Neural progenitor cell (in vitro differentiated cells): ENCODE measurements around the gene LHCGR. TPM values are rescaled to one million over a fixed set of nuclear protein-coding genes. Genes with fewer than 3 reads are reported as not detected.
A peak's percentile ranks its signal among the peaks of the same experiment; 100 is the strongest.
"Not testable (repeated sequence)": the region's sequence is repeated elsewhere in the genome, so short reads cannot be mapped to it uniquely, and the experiment has no call there.

Experiments
- DNase-seq: peaks from one replicate; pipeline ENCODE4 v3.0.0-alpha.2; 2016; ENCODE audit warnings: low spot score
- H2AFZ ChIP-seq: fragments of 200-600 bp; sonication (generic); replicated peaks from 2 replicates; pipeline ENCODE4 v1.6.1; 2016; ENCODE audit warnings: antibody characterized with exemption
- H3F3A ChIP-seq: fragments of 200-600 bp; sonication (generic); 2 replicates; pipeline ENCODE4 v1.6.1; 2016; ENCODE audit warnings: antibody characterized with exemption, low read depth
- H3K27ac ChIP-seq: fragments of 200-600 bp; sonication (generic); 2 replicates; pipeline ENCODE4 v1.5.1; 2016; ENCODE audit warnings: mild to moderate bottlenecking
- H3K27me3 ChIP-seq: fragments of 200-600 bp; sonication (generic); 2 replicates; pipeline ENCODE4 v1.6.1; 2016; ENCODE audit warnings: mild to moderate bottlenecking, moderate library complexity
- H3K36me3 ChIP-seq: fragments of 200-600 bp; sonication (generic); 2 replicates; pipeline ENCODE4 v1.5.1; 2016
- H3K4me1 ChIP-seq: fragments of 200-600 bp; sonication (generic); 2 replicates; pipeline ENCODE4 v1.6.1; 2016; ENCODE audit warnings: mixed run types
- H3K4me2 ChIP-seq: fragments of 200-600 bp; sonication (generic); 2 replicates; pipeline ENCODE4 v1.6.1; 2016
- H3K4me3 ChIP-seq: fragments of 200-600 bp; sonication (generic); 2 replicates; pipeline ENCODE4 v1.5.1; 2016
- H3K79me2 ChIP-seq: fragments of 200-600 bp; sonication (generic); 2 replicates; pipeline ENCODE4 v1.6.1; 2016; ENCODE audit warnings: low read depth
- H3K9ac ChIP-seq: fragments of 200-600 bp; sonication (generic); 2 replicates; pipeline ENCODE4 v1.6.1; 2016
- H3K9me3 ChIP-seq: fragments of 200-600 bp; sonication (generic); 2 replicates; pipeline ENCODE4 v1.5.1; 2016; ENCODE audit warnings: low read depth
- H4K20me1 ChIP-seq: fragments of 200-600 bp; sonication (generic); 2 replicates; pipeline ENCODE4 v1.6.1; 2016; ENCODE audit warnings: low read depth
- H3K27ac Mint-ChIP-seq: 3 replicates; pipeline ENCODE4 v1.8.0; 2021; ENCODE audit warnings: mixed read lengths
- H3K27me3 Mint-ChIP-seq: 2 replicates; pipeline ENCODE4 v1.8.0; 2022; ENCODE audit warnings: low read depth, mild to moderate bottlenecking, inconsistent platforms, moderate library complexity, mixed read lengths; ENCODE audit not compliant: insufficient read depth
- H3K36me3 Mint-ChIP-seq: 3 replicates; pipeline ENCODE4 v1.8.0; 2021; ENCODE audit warnings: mixed read lengths
- H3K4me1 Mint-ChIP-seq: 3 replicates; pipeline ENCODE4 v1.8.0; 2021; ENCODE audit warnings: mixed read lengths
- H3K4me3 Mint-ChIP-seq: 3 replicates; pipeline ENCODE4 v1.8.0; 2021; ENCODE audit warnings: mild to moderate bottlenecking, moderate library complexity, mixed read lengths
- H3K9me3 Mint-ChIP-seq: 3 replicates; pipeline ENCODE4 v1.8.0; 2020; ENCODE audit warnings: mixed read lengths
- CTCF ChIP-seq: fragments of 200-600 bp; sonication (generic); IDR thresholded peaks from 2 replicates; pipeline ENCODE4 v1.5.1; 2017; ENCODE audit warnings: antibody characterized with exemption, mild to moderate bottlenecking
- EZH2 ChIP-seq: fragments of 200-600 bp; sonication (generic); IDR thresholded peaks from 2 replicates; pipeline ENCODE4 v1.6.1; 2017; ENCODE audit warnings: antibody characterized with exemption, mild to moderate bottlenecking, moderate library complexity
- EZH2phosphoT487 ChIP-seq: fragments of 200-600 bp; sonication (generic); IDR thresholded peaks from 2 replicates; pipeline ENCODE4 v1.6.1; 2017; ENCODE audit warnings: antibody characterized with exemption
- total RNA-seq: library from RNA; depleted of rRNA; stranded (reverse); fragments of >200 nt; gene quantifications from 2 replicates; pipeline ENCODE4 v1.2.3, GENCODE V29; 2015; ENCODE audit warnings: low replicate concordance

The LHCGR gene
- total RNA-seq, 1 donor from 2014 or later, result not detected

DNA sequence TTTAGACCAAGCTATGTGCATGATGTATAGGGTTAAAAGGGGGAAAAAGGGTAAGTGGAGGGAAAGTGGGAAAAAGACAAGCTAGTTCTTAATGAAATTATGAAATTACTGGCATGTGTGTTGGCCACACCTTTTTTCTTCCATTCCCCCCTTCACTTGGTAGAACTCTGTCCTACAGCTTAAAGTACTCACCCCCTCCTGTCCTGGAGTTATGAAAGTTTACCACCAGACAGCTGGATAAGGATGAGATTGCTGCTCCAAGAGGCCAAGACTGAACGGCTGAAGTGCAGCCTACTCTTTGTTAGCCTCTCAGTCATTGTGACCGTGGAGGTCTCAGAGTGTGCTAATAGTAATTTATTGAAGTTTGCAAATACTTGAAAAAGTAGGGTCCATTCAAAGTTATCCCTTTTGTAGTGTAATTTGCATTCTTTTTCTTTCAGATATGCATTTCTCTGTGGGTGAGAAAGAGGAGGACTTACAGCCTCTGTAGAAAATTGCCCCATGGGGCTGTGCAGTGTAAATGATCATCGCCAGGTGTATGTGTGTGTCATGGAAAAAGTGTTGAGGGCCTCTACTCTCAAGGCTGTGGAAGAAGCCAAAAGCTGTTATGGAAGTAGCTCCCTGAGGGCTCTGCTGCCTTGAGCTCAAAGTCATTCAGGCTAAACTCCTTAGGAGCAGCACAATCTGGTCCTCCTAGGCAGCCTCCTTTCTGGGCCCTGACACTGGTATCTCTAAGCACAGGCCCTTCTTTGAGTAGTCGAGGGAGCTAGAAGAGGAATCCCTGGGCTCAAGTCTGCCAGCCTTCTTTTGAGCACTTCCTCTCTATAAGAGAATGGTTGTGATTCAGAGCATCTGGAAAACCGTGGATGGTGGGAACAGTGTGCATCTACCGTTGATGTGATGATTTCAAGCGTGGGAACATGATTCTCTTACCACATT, 46.2 kb downstream of the LHCGR start:
- Mint-ChIP-seq H3K4me1 (peaks cover 12% of the 10 kb centered on the region), H3K36me3 (peaks cover 2% of the 10 kb centered on the region), H3K9me3 (peaks cover 10% of the 10 kb centered on the region), H3K4me3 (no peak overlapping the region), H3K27ac (no peak overlapping the region), H3K27me3 (no peaks in the 10 kb centered on the region)
- no peaks in the 10 kb centered on the region for H3K36me3 ChIP-seq
- no peaks in the 10 kb centered on the region for H3K27me3 ChIP-seq
- no peak for DNase-seq
- no peak for TF ChIP-seq CTCF
- TF ChIP-seq EZH2phosphoT487, result no peak
- TF ChIP-seq EZH2, result no peak
- no peaks in the 10 kb centered on the region for H3K9me3 ChIP-seq
- H3K4me3 ChIP-seq, result no peak overlapping the region
- H3K27ac ChIP-seq, result no peak overlapping the region
- no peaks in the 10 kb centered on the region for H4K20me1 ChIP-seq
- H2AFZ ChIP-seq, result no peak overlapping the region
- no peaks in the 10 kb centered on the region for H3K4me1 ChIP-seq
- no peaks in the 10 kb centered on the region for H3F3A ChIP-seq
- no peak overlapping the region for H3K4me2 ChIP-seq
- H3K9ac ChIP-seq, result no peak overlapping the region
- H3K79me2 ChIP-seq, result no peaks in the 10 kb centered on the region

- no peak for DNase-seq
- H2AFZ ChIP-seq, result no peak overlapping the region
- H3K27ac Mint-ChIP-seq, result no peak overlapping the region
- H3K36me3 ChIP-seq, result no peaks in the 10 kb centered on the region
- H3F3A ChIP-seq, result no peaks in the 10 kb centered on the region
- peaks cover 4% of the 10 kb centered on the region for H3K4me1 Mint-ChIP-seq
- no peak overlapping the region for H3K4me3 Mint-ChIP-seq
- H3K4me3 ChIP-seq, result no peak overlapping the region
- no peaks in the 10 kb centered on the region for H4K20me1 ChIP-seq
- no peaks in the 10 kb centered on the region for H3K27me3 ChIP-seq
- no peaks in the 10 kb centered on the region for H3K9me3 ChIP-seq
- no peaks in the 10 kb centered on the region for H3K4me1 ChIP-seq
- H3K79me2 ChIP-seq, result no peaks in the 10 kb centered on the region
- H3K27me3 Mint-ChIP-seq, result peaks cover 5% of the 10 kb centered on the region
- peaks cover 20% of the 10 kb centered on the region for H3K9me3 Mint-ChIP-seq
- no peak overlapping the region for H3K4me2 ChIP-seq
- TF ChIP-seq EZH2 (no peak), EZH2phosphoT487 (no peak), CTCF (no peak)
- H3K27ac ChIP-seq, result no peak overlapping the region
- no peak overlapping the region for H3K9ac ChIP-seq
- H3K36me3 Mint-ChIP-seq, result peaks cover 2% of the 10 kb centered on the region
Measured at GRCh38 chr2:48707466-48707865, 48.1 kb downstream of the LHCGR start.

DNA sequence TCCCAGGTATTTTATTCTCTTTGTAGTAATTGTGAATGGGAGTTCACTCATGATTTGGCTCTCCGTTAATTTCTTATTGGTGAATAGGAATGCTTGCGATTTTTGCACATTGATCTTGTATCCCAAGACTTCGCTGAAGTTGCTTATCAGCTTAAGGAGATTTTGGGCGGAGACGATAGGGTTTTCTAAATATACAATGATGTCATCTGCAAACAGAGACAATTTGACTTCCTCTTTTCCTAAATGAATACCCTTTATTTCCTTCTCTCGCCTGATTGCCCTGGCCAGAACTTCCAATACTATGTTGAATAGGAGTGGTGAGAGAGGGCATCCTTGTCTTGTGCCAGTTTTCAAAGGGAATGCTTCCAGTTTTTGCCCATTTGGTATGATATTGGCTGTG, 51.9 kb downstream of the LHCGR start:
- H3K4me2 ChIP-seq, H3K9me3 ChIP-seq, H3K36me3 ChIP-seq, H3K79me2 ChIP-seq, H3F3A ChIP-seq, H3K27me3 Mint-ChIP-seq, H3K4me3 Mint-ChIP-seq, H4K20me1 ChIP-seq, H3K4me1 Mint-ChIP-seq, H2AFZ ChIP-seq, H3K4me3 ChIP-seq, H3K27ac Mint-ChIP-seq, H3K36me3 Mint-ChIP-seq, H3K27ac ChIP-seq, DNase-seq, H3K9ac ChIP-seq, H3K27me3 ChIP-seq: not testable (repeated sequence)
- peaks cover 15% of the 10 kb centered on the region for H3K4me1 ChIP-seq
- peaks cover 20% of the 10 kb centered on the region for H3K9me3 Mint-ChIP-seq

DNA sequence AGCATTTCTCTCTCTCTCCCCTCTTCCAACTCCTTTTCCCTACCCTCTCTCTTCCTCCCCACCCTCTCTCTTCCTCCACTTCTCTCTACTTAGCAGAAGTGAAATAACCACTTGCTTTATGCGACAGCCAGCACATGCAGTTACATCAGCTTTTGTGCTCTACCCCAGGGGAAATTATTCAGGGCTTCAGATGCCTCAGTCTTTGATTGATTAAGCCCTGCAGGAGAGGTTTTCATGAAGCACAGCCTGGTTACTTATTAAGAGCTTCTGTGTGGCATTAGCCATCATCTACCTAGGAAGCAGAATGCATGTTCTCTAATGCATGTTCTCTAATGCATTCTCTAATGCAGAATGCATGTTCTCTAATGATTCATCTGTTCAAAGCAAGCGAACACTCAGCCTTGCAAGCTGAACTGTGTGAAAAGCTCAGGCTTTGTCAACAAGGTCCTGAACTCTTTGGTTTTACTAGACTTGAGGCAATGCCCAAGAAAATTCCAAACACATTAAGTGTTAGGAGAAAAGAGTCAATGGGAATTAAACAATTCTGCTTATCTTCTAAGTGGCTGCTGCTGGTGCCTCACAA, 56.1 kb downstream of the LHCGR start:
- Histone ChIP-seq H3K4me1 (peaks cover 31% of the 10 kb centered on the region), H3K4me2 (no peak overlapping the region), H3F3A (no peaks in the 10 kb centered on the region), H2AFZ (no peak overlapping the region), H3K9me3 (no peaks in the 10 kb centered on the region), H3K9ac (no peak overlapping the region), H3K4me3 (no peak overlapping the region), H3K27ac (no peak overlapping the region), H3K27me3 (no peaks in the 10 kb centered on the region), H4K20me1 (no peaks in the 10 kb centered on the region), H3K79me2 (no peaks in the 10 kb centered on the region), H3K36me3 (no peaks in the 10 kb centered on the region)
- Mint-ChIP-seq H3K27ac (peak overlapping the region; percentile 12), H3K4me1 (peaks cover 17% of the 10 kb centered on the region), H3K36me3 (no peaks in the 10 kb centered on the region), H3K4me3 (no peak overlapping the region), H3K27me3 (peaks cover 5% of the 10 kb centered on the region), H3K9me3 (peaks cover 10% of the 10 kb centered on the region)
- TF ChIP-seq EZH2 (no peak), CTCF (no peak), EZH2phosphoT487 (no peak)
- peak; percentile 18 for DNase-seq
